ENCODE measurements around the gene HSDL2.

The HSDL2 gene

DNA sequence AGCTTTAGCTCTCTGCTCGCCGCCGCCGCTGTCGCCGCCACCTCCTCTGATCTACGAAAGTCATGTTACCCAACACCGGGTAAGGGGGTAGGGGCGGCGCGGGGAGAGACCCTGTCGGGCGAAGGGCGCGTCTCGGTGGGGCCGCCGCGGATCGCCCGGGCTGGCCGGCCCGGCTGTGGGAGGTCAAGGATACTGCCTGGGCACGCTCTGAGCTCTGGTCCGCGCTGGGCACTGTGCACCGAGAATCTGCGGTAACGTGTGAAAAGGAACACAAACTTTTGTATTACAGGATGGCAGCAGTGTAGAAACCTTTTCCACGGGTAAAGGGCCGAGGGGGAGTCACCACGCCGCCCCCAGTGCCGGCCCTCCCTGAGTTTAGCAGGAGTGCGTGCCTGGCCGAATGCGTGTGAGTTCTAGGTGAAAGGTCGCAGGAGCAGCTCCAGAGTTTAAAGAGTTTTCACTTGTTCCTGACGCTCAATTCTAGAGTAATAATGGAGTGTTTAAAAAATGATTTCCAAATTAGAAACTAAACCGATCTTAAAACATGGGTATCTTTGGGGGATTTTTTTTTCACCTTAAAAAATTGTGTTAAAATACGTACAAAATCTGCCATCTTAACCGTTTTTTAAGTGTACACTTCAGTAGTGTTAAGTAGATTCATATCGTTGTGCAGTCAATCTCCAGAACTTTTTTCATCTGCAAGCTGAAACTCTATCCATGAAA lies at the start of gene HSDL2:
TSS of gene HSDL2 (plus strand) at position 7 of the 723 bp plus-strand sequence. CDS start at position 63, 56 bp downstream.
- peak in 14 of 58 donors; percentile 24 to 73 (median 54) for DNase-seq

GRCh38 chr9:112331674-112331952 lies 48.3 kb upstream of the HSDL2 start:
- DNase-seq: no peak

- DNase-seq: no peak
Observed at GRCh38 chr9:112332214-112332613, 47.7 kb upstream of the HSDL2 start.

DNA sequence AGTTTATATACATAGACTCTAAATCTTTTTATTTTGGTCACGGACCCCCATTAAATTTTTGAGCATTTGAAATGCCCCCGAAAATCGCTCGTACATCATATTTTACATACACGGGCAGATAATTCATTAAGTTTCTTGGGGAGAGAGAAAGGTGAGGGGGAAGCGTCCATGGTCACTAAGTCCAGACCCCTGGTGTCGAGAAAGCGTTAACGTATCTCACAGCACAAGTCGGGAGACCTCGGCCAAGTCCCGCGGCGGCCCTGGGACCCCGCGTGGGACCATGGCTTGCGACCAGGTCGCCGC lies 47.3 kb upstream of the HSDL2 start:
- peak in 1 of 58 donors; percentile 43 for DNase-seq

GRCh38 chr9:112332977-112333638 lies 46.8 kb upstream of the HSDL2 start, which contains the start of gene PTBP3:
TSS of gene PTBP3 (minus strand) at chr9:112333619. CDS start at chr9:112297865, 35,754 bp downstream.
- DNase-seq: peak in 42 of 58 donors; percentile 18 to 76 (median 51)

GRCh38 chr9:112333639-112334431 lies 46.1 kb upstream of the HSDL2 start:
- DNase-seq: peak; percentile 53 to 95 (median 89)

DNA sequence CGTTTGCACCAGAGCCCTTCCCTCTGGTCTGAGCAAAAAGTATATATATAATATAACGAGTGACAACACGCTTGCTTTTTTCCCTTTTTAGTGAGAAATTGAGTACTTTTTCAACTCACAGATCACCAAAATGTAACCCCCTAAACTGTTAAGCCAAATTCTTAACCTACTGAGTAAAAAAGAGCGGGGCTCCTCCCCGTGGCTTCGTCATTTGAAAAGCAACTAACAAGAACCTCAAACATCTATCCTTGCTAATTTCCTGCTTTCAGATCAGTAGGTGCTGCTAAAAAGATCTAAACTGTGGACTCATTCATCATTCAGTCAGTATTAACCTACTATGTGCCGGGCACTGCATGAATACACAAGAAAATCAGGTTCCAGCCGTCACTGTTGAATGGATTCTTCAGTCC lies 45.5 kb upstream of the HSDL2 start:
- no peak for DNase-seq

GRCh38 chr9:112337547-112337946 lies 42.4 kb upstream of the HSDL2 start:
- DNase-seq: no peak

- DNase-seq: no peak
Observed at GRCh38 chr9:112338561-112338960, 41.3 kb upstream of the HSDL2 start.

GRCh38 chr9:112339886-112340285 lies 40.0 kb upstream of the HSDL2 start:
- DNase-seq: no peak

DNA sequence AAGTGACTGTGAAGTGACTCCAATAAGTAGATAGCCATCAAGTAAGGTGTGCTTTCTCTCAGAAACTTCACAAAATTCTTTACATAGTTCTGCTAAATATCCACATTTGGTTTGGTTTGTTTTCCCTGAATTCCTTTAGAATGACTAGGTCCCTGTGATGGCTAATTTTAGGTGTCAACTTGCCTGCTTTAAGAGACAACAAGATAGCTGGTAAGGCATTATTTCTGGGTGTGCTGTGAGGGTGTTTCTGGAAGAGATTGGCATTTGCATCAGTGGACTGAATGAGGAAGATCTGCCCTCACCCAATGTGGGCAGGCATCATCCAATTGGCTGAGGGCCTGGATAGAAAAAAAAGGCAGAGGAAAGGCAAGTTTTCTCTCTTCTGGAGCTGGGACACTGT lies 38.2 kb upstream of the HSDL2 start:
- DNase-seq: no peak

DNA sequence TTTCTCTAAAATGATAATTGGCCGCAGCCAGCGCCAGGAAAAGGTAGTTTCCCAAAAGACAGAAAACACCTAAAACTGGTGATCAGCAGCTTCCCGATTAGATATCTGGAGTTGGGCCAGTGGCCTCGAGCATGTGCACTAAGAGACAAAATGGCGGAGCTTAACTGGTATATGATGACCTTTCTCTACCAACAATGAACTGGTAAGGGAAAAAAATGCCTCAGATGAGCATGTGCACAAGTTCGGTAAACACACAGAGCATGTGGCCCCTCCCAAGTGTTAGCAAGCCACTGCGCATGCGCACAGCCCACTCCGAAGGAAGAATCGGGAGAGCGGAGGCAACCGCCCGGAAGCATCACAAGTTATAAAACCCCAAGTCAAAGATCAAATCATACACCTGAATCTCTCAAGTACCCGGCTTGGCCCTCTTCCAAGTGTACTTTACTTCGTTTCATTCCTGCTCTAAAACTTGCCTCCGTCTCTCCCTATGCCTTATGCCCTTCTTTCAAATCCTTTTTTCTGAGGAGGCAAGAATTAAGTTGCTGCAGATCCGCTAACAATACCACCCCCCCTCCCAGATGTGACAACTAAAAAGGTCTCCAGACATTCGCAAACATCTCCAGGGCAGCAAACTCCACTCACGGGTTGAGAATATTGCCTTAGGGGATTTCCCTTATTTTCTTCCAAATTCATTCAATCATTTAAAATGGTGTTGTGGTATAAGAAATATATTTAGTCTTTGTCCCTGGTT lies 31.5 kb upstream of the HSDL2 start:
- peak in 56 of 58 donors; percentile 12 to 89 (median 64) for DNase-seq

DNA sequence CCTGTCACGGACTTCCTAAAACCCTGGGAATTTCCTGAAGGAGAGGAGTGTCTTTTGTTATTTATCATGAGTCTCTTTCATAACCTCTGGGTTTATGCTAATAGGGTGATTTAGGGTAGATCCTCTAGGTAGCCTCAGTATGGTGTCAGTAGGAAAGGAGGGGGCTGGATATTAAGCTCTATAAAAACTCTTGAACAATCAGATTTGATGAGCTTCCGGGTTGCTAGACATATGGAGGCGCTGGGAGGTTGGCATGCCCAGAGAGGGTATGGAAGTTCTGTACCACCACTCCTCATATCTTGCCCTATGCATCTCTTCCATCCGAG lies 30.9 kb upstream of the HSDL2 start:
- no peak for DNase-seq

- DNase-seq: no peak
Observed at GRCh38 chr9:112351184-112351583, 28.7 kb upstream of the HSDL2 start.

DNA sequence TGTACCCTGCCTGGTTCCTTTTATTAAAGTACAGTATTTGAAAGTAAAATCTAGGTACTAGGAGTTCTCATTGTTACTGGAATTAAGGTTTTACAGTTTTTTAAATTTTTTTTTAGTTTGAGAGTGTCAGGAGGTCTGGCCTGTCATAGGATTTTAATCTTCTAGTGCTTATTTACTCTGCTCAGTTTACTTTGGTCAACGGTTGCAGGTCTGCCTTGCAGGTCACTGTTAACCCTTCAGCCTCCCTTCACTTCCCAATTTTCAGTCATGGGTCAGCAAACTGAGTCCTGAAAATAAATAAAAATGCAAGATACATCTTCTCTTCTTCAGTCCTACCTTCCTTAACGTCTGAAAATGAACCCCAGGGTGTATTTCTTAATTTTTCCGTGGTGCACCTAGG lies 27.7 kb upstream of the HSDL2 start:
- DNase-seq: no peak

DNA sequence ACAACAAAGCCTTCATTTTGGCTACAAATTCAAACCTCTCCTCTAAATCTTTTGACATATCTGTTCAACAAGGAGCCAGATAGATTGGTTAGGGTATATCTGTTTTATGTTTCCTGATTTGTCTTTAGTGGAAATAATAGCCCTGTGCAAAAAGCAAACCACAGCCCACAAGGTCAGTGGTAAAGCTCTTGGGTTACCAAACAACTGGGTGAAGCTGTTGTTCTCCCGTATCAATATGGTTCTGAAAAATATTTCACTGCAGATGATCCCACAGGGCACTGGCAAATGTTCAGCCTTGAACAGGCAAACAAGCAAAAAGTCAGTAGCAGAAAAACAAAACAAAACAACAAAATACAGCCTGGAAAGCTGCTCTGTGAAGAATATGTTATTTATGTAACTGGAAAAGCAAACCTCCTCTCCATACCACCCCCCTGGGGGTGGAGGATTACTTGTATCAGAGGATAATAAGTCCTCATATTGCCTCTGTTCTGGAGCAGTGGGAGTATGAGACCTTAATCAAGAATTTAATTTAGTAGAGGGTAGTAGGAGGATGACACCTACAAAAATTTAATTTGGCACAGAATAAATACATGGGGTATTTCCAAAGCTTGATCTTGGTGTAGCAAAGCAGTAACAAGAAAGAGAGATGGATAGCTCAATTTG lies 25.7 kb upstream of the HSDL2 start:
- DNase-seq: no peak

- DNase-seq: no peak
Observed at GRCh38 chr9:112355427-112355897, 24.4 kb upstream of the HSDL2 start.

- DNase-seq: no peak
Observed at GRCh38 chr9:112360047-112360804, 19.7 kb upstream of the HSDL2 start.

DNA sequence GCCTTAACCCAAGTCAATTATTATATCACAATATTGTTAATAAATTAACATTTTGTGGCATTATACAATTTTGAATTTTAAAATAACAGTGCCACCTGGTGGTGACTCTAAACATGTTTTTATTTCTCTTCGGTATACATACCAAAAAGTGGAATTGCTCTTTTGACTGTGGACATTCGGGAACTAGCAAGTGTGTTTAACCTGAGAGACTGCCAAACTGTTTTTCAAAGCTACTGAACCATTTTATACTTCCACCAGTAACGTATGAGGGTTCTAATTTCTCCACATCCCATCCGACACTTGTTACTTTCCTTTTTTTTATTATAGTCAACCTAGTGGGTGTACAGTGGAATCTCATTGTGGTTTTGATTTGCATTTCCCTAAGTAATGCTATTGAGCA lies 18.3 kb upstream of the HSDL2 start:
- DNase-seq: peak in 1 of 58 donors; percentile 30

DNA sequence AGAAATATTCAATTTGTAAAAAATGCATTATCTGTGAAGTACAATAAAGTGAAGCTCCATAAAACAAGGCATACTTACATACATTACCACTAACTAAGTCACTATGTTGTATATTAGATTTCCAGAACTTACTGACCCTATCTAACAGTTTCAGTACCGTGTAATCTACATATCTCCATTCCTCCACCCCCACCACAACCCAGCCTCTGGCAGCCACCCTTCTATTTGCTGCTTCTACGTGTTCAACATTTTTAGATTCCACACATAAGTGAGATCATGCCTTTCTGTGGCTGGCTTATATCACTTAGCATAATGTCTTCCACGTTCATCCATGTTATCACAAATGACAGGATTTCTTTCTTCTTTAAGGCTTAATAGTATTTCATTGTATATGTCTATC lies 15.1 kb upstream of the HSDL2 start:
- no peak for DNase-seq

Data from anterior cingulate cortex (tissue), 58 donors.